ENCODE measurements around the gene SORCS1. TPM values are rescaled to one million over a fixed set of nuclear protein-coding genes. Genes with fewer than 3 reads are reported as not detected.

Gene SORCS1
- total RNA-seq, 1 experiment from 2014 or later, result 0.11 TPM

DNA sequence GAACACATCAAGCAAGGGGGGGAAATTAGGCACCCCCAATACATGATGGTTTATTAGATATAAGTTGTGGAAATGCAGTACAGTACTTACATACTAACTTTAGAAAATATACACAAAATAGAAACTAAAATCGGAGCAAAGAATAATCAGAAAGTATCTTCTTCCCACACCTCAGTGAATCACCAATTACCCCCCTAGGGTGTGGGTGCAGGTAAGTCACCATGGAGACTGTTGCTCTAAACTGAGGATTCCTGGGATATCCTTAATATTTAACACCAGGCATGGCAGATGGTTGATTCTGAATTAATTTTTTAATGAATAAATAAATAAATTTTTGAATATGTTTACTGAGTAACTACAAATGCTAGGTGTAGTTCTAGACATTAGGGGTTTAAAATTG is 424.4 kb downstream of the SORCS1 start:
- Histone ChIP-seq H3K4me2 (ENCODE audit: low read length) (no peak overlapping the region), H3K27ac (ENCODE audit: low read length) (no peak overlapping the region), H3K9me2 (replicated peaks; ENCODE audit: low read length) (no peaks in the 10 kb centered on the region), H3K9me3 (ENCODE audit: low read length) (no peaks in the 10 kb centered on the region), H3K27me3 (ENCODE audit: low read length) (peaks cover 61% of the 10 kb centered on the region), H3K79me2 (ENCODE audit: low read length) (no peaks in the 10 kb centered on the region), H3F3A (ENCODE audit: low read length, unreplicated experiment) (no peaks in the 10 kb centered on the region), H3K4me3 (ENCODE audit: low read length) (no peak overlapping the region), H3K9ac (ENCODE audit: low read length) (no peak overlapping the region), H3K36me3 (ENCODE audit: low read depth, low read length) (no peaks in the 10 kb centered on the region), H2AFZ (ENCODE audit: low read length) (no peak overlapping the region), H3K4me1 (ENCODE audit: insufficient read depth, low read length) (no peaks in the 10 kb centered on the region), H4K20me1 (ENCODE audit: low read length) (no peaks in the 10 kb centered on the region)
- no peak for ATAC-seq
- POLR2A ChIA-PET (ENCODE audit: unreplicated experiment), result no interaction called here
- TF ChIP-seq, protein P1, sequence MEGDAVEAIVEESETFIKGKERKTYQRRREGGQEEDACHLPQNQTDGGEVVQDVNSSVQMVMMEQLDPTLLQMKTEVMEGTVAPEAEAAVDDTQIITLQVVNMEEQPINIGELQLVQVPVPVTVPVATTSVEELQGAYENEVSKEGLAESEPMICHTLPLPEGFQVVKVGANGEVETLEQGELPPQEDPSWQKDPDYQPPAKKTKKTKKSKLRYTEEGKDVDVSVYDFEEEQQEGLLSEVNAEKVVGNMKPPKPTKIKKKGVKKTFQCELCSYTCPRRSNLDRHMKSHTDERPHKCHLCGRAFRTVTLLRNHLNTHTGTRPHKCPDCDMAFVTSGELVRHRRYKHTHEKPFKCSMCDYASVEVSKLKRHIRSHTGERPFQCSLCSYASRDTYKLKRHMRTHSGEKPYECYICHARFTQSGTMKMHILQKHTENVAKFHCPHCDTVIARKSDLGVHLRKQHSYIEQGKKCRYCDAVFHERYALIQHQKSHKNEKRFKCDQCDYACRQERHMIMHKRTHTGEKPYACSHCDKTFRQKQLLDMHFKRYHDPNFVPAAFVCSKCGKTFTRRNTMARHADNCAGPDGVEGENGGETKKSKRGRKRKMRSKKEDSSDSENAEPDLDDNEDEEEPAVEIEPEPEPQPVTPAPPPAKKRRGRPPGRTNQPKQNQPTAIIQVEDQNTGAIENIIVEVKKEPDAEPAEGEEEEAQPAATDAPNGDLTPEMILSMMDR (conservative IDR thresholded peaks at IDR 0.05; ENCODE audit: low read depth, low read length), result no peak
- no peak for DNase-seq
- no TSS peak for BruUV-seq (replicated peaks)
- intact Hi-C loops (cut with micrococcal nuclease), result no loop called here
- CTCF ChIA-PET, result no interaction called here

DNA sequence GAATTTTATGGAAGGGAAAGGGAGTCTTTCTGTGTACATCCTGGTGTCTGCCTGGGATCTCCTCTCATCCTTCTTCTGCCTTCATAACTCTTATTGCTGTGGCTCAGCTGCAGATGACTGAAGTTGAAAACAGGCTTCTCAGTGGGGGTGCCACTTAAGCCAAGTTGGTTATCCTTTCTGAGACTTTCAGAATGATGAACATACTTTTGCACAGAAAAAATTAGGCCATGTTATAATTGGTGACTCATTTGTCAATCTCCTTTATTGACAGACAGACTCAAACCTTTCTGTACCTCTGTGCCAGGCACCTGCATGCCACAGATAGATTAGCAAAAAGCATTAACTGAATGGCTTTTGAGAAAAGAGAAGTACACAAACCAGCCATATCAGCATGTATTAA is 430.3 kb downstream of the SORCS1 start:
- no peaks in the 10 kb centered on the region for H3K36me3 ChIP-seq (ENCODE audit: low read depth, low read length)
- no peaks in the 10 kb centered on the region for H3K4me1 ChIP-seq (ENCODE audit: insufficient read depth, low read length)
- H3K9ac ChIP-seq (ENCODE audit: low read length), result no peak overlapping the region
- H2AFZ ChIP-seq (ENCODE audit: low read length), result no peak overlapping the region
- no peak overlapping the region for H3K27ac ChIP-seq (ENCODE audit: low read length)
- no peaks in the 10 kb centered on the region for H3K79me2 ChIP-seq (ENCODE audit: low read length)
- peaks cover 61% of the 10 kb centered on the region for H3K27me3 ChIP-seq (ENCODE audit: low read length)
- H4K20me1 ChIP-seq (ENCODE audit: low read length), result no peaks in the 10 kb centered on the region
- no peak overlapping the region for H3K4me3 ChIP-seq (ENCODE audit: low read length)
- ATAC-seq (no peak), DNase-seq (no peak)
- intact Hi-C loops (cut with micrococcal nuclease), result no loop called here
- H3K9me2 ChIP-seq (replicated peaks; ENCODE audit: low read length), result no peaks in the 10 kb centered on the region
- H3K9me3 ChIP-seq (ENCODE audit: low read length), result no peaks in the 10 kb centered on the region
- no peak for TF ChIP-seq EZH2phosphoT487 (IDR thresholded peaks at IDR 0.05; ENCODE audit: borderline replicate concordance, low read length)
- no peak for TF ChIP-seq EZH2 (IDR thresholded peaks at IDR 0.05; ENCODE audit: low read length, unreplicated experiment)
- TF ChIP-seq, protein P1 (conservative IDR thresholded peaks at IDR 0.05; ENCODE audit: low read depth, low read length), result no peak
- no peaks in the 10 kb centered on the region for H3F3A ChIP-seq (ENCODE audit: low read length, unreplicated experiment)
- no peak overlapping the region for H3K4me2 ChIP-seq (ENCODE audit: low read length)
- POLR2A ChIA-PET (ENCODE audit: unreplicated experiment), result no interaction called here
- CTCF ChIA-PET, result no interaction called here
- no TSS peak for BruUV-seq (replicated peaks)

DNA sequence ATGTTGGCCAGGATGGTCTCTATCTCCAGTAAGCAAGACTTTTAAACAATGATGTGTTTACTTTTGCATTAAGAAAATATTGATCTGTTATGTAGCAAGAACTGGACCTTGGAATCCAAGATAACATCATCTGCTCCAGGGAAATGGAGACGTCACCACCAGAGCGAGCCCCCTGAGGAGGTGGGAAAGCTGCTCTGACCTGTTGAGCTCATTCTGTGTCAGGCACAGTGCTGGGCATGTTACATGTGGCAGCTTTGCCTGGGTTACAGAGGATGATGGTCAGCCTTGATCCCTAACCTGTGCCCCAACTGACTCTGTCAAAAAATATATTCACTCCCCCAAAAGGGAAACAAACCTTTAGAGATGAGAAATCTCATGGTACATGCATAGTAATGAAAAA is 436.3 kb downstream of the SORCS1 start:
- ATAC-seq, result no peak
- intact Hi-C loops (cut with micrococcal nuclease), result no loop called here

More for the DNA sequence above, 436.3 kb downstream of the SORCS1 start:
- DNase-seq, result no peak
- POLR2A ChIA-PET (ENCODE audit: unreplicated experiment), result no interaction called here
- H3K27ac ChIP-seq (ENCODE audit: low read length), result no peak overlapping the region
- no peak overlapping the region for H3K4me2 ChIP-seq (ENCODE audit: low read length)
- H4K20me1 ChIP-seq (ENCODE audit: low read length), result no peaks in the 10 kb centered on the region
- no peaks in the 10 kb centered on the region for H3K4me1 ChIP-seq (ENCODE audit: insufficient read depth, low read length)
- H3F3A ChIP-seq (ENCODE audit: low read length, unreplicated experiment), result no peaks in the 10 kb centered on the region
- H3K27me3 ChIP-seq (ENCODE audit: low read length), result peaks cover 51% of the 10 kb centered on the region
- no peaks in the 10 kb centered on the region for H3K36me3 ChIP-seq (ENCODE audit: low read depth, low read length)
- no TSS peak for BruUV-seq (replicated peaks)
- H2AFZ ChIP-seq (ENCODE audit: low read length), result no peak overlapping the region
- no peak overlapping the region for H3K4me3 ChIP-seq (ENCODE audit: low read length)
- TF ChIP-seq, protein P1 (conservative IDR thresholded peaks at IDR 0.05; ENCODE audit: low read depth, low read length), result no peak
- TF ChIP-seq EZH2phosphoT487 (IDR thresholded peaks at IDR 0.05; ENCODE audit: borderline replicate concordance, low read length), result no peak
- no peak for TF ChIP-seq EZH2 (IDR thresholded peaks at IDR 0.05; ENCODE audit: low read length, unreplicated experiment)
- H3K79me2 ChIP-seq (ENCODE audit: low read length), result no peaks in the 10 kb centered on the region
- no peaks in the 10 kb centered on the region for H3K9me3 ChIP-seq (ENCODE audit: low read length)
- no peaks in the 10 kb centered on the region for H3K9me2 ChIP-seq (replicated peaks; ENCODE audit: low read length)
- H3K9ac ChIP-seq (ENCODE audit: low read length), result no peak overlapping the region
- CTCF ChIA-PET, result no interaction called here
